ENCODE data around the gene ENGASE. TPM values are rescaled to one million over a fixed set of nuclear protein-coding genes. Genes with fewer than 3 reads are reported as not detected.

The ENGASE gene
- total and polyA plus RNA-seq, 9 of the 15 experiments (the other 6 are each of a cell fraction or from before 2014, with no cell fraction given): 0.06 to 45.5 (median 13.9) TPM

DNA sequence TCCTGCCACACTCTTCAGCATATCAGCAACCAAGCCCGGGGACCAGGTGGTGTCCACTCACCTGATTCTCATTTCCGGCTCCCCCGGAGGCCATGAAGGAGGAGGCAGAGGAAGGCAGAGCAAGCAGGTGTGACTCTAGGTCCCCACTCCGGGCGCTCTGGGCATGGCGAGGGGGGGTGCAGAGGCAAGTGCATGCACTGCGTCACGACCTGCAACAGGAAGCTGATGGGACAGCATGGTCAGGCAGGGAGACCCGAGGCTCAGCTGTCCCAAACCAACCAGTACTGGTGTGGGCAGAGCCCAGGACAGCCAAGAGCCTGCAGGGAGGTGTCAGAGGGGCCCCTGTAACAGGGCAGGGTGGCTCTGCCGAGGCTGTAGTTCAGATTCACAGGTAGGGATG, 2.1 kb upstream of the ENGASE start (continued):
- TF ChIP-seq JUND (IDR thresholded peaks at IDR 0.05; ENCODE audit: borderline replicate concordance, low read depth, low read length): no peak
- no peak for TF ChIP-seq JUND (tag; IDR thresholded peaks at IDR 0.05; ENCODE audit: borderline replicate concordance, low read depth, low read length)

- no peaks in the 10 kb centered on the region for H4K20me1 ChIP-seq (replicated peaks; ENCODE audit: control insufficient read depth, insufficient read depth, low read length)
- BruUV-seq (replicated peaks): no TSS peak
- H3K4me1 ChIP-seq (replicated peaks in 1 of 2; ENCODE audit: control insufficient read depth in 2 of 2, insufficient read depth in 2 of 2, low read length in 2 of 2): peaks cover 8 to 14% of the 10 kb centered on the region in 2 experiments; a peak in 4 of 5 replicates
- WGBS (ENCODE audit: insufficient coverage, low coverage, missing lambda C conversion rate): 69% methylated on average over 8 of the region's 8 CpGs
- H3K79me2 ChIP-seq (ENCODE audit: control insufficient read depth, insufficient read depth, low read length): peaks cover 11% of the 10 kb centered on the region; the same call in 2 of the 3 replicates
- ATAC-seq (no peak), DNase-seq (ENCODE audit: extremely low read depth in 1 of 4, low spot score in 3 of 4) (no peak), FAIRE-seq (no peak)
- CTCF ChIA-PET (ENCODE audit: low intra/inter-chr PET ratio): no interaction called here
- no peak overlapping the region for H3K4me3 ChIP-seq
- H3K4me2 ChIP-seq (ENCODE audit: insufficient read depth, low read length): no peak overlapping the region
- intact Hi-C loops (cut with micrococcal nuclease): no loop called here
- H3K27ac ChIP-seq (ENCODE audit: extremely low read depth, low read depth, low read length): no peak overlapping the region
- POLR2A ChIA-PET: interaction anchor here (0.6 to 1.1 kb wide), 2 partner anchors 10 to 12 kb away, joined by 4 read pairs; no protein-coding TSS in a partner anchor
- peaks cover 8% of the 10 kb centered on the region; the same call in 1 of the 3 replicates for H3K36me3 ChIP-seq (ENCODE audit: control insufficient read depth, insufficient read depth, low read length)
- TF ChIP-seq ZNF408 (CRISPR knock-in tag; IDR thresholded peaks at IDR 0.05; ENCODE audit: low read depth) (no peak), SNRNP70 (optimal IDR thresholded peaks at IDR 0.05; ENCODE audit: low read depth, low read length) (no peak), SAP30 (IDR thresholded peaks at IDR 0.05; ENCODE audit: borderline replicate concordance, insufficient read depth, low read depth, low read length, poor library complexity, severe bottlenecking) (no peak), MBD1 (CRISPR knock-in tag; IDR thresholded peaks at IDR 0.05) (no peak), ZFP30 (CRISPR knock-in tag; IDR thresholded peaks at IDR 0.05; ENCODE audit: borderline replicate concordance) (no peak), USF1 (CRISPR knock-in tag; IDR thresholded peaks at IDR 0.05) (no peak), XRCC5 (IDR thresholded peaks at IDR 0.05; ENCODE audit: low read depth, low read length) (no peak), TFE3 (CRISPR knock-in tag; IDR thresholded peaks at IDR 0.05) (no peak), TBL1XR1 (IDR thresholded peaks at IDR 0.05; ENCODE audit: low read length in 2 of 2) (no peak)
- in situ Hi-C loops (cut with MboI): loop anchor here (25.0 kb wide), 1 partner anchor 314 kb away; no protein-coding TSS in a partner anchor
- H2AFZ ChIP-seq (ENCODE audit: low read depth, low read length): 0 out of 2 replicates have a peak overlapping the region, but pooled peaks have one; percentile 90
- H3K27me3 ChIP-seq (ENCODE audit: control insufficient read depth in 2 of 2, insufficient read depth in 2 of 2, low read length in 2 of 2): peaks cover 13 to 16% of the 10 kb centered on the region in 2 experiments; a peak in 4 of 5 replicates
- peak overlapping the region in 1 of 2 experiments; percentile 74; a peak in 1 of 4 replicates for H3K9ac ChIP-seq (ENCODE audit: insufficient read depth in 1 of 2, low read depth in 2 of 2, low read length in 2 of 2)
- no peaks in the 10 kb centered on the region for H3K9me3 ChIP-seq (replicated peaks; ENCODE audit: control insufficient read depth, insufficient read depth, low read depth, low read length)
- no peaks in the 10 kb centered on the region for H3K9me1 ChIP-seq (ENCODE audit: control insufficient read depth, insufficient read depth, low read length)
Observed at GRCh38 chr17:79073016-79073705, 1.5 kb upstream of the ENGASE start.
